Measurements from ENCODE around the gene ZSWIM9. TPM values are rescaled to one million over a fixed set of nuclear protein-coding genes. Genes with fewer than 3 reads are reported as not detected.

ZSWIM9 gene
- 1.7 and 3.1 TPM in 2 replicates for total RNA-seq

GRCh38 chr19:48169939-48170803 lies at the start of gene ZSWIM9, which contains the start of gene LIG1:
Gene ZSWIM9 (plus strand): TSS chr19:48170680. CDS start chr19:48171803, 1,123 bp downstream.
Gene LIG1 (minus strand): TSS chr19:48170344. CDS start chr19:48165566, 4,778 bp downstream.

Other genes starting within 250 kb of the ZSWIM9 start
- gene BSPH1, start 178.5 kb upstream of the ZSWIM9 start, total RNA-seq = not detected in 2 replicates
- not detected in 2 replicates for gene ELSPBP1, start 176.0 kb upstream of the ZSWIM9 start, total RNA-seq
- gene CABP5, start 126.6 kb upstream of the ZSWIM9 start, total RNA-seq = not detected in 2 replicates
- gene PLA2G4C, start 59.9 kb upstream of the ZSWIM9 start, total RNA-seq = 1.5 and 9.6 TPM in 2 replicates
- 4.7 and 9.4 TPM in 2 replicates for gene LIG1, start 336 bp upstream of the ZSWIM9 start, total RNA-seq
- gene CARD8, start 85.2 kb downstream of the ZSWIM9 start, total RNA-seq = 5.1 and 6.2 TPM in 2 replicates
- 0.21 and 1.2 TPM in 2 replicates for gene ZNF114, start 99.4 kb downstream of the ZSWIM9 start, total RNA-seq
- 2.8 and 30.6 TPM in 2 replicates for gene EMP3, start 154.9 kb downstream of the ZSWIM9 start, total RNA-seq
- gene TMEM143, start 193.3 kb downstream of the ZSWIM9 start, total RNA-seq = 2.2 and 2.6 TPM in 2 replicates
- gene SYNGR4, start 193.7 kb downstream of the ZSWIM9 start, total RNA-seq = not detected in 2 replicates
- gene KDELR1, start 220.9 kb downstream of the ZSWIM9 start, total RNA-seq = 46.5 and 49.0 TPM in 2 replicates
- gene GRIN2D, start 223.0 kb downstream of the ZSWIM9 start, total RNA-seq = under 0.01 and 0.24 TPM in 2 replicates